RCC 7860 (cell line): Measurements from ENCODE around the gene UNC13C.

Experiments used
- DNase-seq: peaks from one replicate; pipeline ENCODE4 v3.0.0-alpha.2; 2015; ENCODE audit warnings: low spot score
- FAIRE-seq: peaks from 2 replicates; lab custom pipeline; 2012; peaks lifted over from hg19 to GRCh38; lab: Jason Lieb, UNC

UNC13C gene

DNA sequence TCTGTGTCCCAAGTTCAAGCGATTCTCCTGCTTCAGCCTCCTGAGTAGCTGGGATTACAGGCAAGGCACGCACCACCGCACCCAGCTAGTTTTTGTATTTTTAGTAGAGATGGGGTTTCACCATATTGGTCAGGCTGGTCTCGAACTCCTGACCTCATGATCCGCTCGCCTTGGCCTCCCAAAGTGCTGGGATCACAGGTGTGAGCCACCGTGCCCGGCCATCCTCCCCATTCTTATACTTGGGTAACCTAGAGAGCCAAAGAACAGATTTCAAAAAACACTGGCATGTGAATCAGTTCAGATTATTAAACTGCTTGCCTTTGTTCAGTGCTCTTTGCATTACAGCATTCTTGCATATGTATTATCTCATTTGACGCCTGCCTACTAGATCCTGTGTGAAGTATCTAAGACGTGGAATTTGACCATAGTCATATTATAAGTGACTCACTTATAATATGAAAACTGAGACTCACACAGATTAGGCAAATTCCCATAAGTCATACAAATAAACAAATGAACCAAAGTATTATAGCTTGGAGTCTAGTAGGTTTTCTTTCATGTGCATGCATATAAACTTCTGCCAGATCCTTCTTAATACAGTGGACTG, 123.5 kb downstream of the UNC13C start:
- FAIRE-seq (no peak), DNase-seq (no peak)

DNA sequence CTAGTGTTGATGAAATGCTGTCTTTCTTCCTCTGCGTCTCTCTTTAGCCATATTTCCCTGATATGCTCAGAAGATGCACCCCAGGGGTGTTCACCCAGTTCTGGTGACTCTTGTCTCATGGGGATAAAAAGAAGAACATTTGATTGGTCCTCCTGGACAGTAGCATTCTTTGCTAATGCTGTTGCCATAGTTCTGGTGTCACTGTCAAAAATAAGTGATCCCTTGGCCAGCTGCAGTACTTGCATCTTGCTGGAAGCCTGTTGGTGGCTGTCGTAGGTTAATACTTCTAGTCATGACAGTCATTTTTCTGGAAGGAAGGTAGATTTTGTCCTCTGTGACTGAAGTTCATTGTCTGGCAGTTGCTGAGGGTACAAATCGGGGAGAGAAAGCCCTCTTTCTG, 124.5 kb downstream of the UNC13C start:
- DNase-seq (no peak), FAIRE-seq (no peak)

DNA sequence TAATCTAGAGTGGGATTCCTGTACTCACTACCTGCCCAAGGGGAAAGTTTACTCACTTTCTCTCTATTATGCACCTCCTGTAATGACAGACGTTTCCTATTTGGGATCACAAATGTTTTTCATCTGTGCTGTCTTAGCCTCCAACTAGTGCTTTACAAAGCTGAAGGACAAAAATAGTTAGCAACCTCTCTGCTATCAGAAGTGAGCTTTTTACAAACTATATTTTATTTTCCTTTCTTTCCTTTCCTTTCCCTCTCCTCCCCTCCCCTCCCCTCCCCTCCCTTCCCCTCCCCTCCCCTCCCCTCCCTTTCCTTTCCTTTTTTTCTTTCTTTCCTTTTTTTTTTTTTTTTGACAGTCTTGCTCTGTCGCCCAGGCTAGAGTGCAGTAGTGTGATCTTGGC, 130.8 kb downstream of the UNC13C start:
- no peak for DNase-seq
- FAIRE-seq = no peak

DNA sequence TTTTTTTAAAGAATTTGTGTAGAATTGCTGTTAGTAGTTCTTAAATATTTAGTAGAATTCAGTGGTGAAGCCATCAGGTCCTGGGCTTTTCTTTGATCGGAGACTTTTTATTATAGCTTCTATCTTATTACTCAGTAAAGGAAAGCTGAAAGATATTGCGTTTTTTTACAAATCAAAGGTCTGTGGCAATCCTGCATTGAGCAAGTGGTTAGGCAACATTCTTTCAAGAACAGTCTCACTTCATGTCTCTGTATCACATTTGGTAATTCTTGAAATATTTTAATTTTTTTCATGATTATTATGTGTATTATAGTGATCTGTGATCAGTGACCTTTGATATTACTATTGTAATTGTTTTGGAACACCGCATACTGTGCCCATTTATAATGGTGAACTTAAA, 140.8 kb downstream of the UNC13C start:
- FAIRE-seq = no peak
- DNase-seq = no peak

DNA sequence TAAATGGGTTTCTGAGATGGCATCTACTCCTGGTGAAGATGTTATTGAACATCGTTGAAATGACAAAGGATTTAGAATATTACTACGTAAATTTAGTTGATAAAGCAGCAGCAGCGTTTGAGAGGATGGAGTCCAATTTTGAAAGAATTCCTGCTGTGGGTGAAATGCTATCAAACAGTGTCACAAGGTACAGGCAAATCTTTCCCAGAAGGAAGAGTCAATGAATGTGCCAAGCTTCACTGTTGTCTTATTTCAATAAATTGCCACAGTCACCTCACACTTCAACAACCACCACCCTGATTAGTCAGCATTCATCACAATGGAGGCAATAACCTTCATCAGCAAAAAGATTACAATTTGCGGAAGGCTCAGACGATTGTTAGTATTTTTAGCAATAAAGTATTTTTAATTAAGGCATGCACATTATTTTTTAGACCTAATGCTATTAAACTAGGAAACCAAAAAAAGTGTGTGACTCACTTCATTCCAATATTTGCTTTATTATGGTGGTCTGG, 142.8 kb downstream of the UNC13C start:
- no peak for FAIRE-seq
- no peak for DNase-seq

DNA sequence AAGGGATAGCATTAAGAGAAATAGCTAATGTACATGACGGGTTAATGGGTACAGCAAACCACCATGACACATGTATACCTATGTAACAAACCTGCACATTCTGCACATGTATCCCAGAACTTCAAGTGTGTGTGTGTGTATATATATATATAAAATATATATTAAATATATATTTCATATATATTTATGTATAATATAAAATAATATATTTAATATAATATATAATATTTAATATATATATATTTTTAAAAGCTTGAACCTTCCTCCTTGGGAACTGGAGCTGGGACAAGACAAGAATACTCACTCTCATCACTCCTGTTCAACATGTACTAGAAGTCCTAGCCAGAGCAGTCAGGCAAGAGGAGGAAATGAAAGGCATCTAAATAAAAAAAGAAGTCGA, 149.3 kb downstream of the UNC13C start:
- FAIRE-seq (no peak), DNase-seq (no peak)

DNA sequence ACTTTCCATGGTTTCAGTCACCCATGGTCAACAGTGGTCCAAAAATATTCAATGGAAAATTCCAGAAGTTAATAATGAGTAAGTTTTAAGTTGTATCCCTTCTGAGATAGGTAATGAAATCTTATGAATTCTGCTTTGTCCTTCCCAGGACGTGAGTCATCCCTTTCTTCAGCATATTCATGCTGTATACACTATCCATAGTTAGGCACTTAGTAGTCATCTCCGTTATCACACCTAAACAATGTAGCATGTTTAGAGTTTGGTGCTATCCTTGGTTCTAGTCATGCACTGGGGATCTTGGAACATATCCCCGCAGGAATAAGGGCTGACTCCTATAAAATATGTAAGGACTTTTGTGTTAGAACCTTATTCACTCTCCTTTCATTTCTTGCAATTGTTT, 153.2 kb downstream of the UNC13C start:
- FAIRE-seq (peak; percentile 68), DNase-seq (peak; percentile 73)

DNA sequence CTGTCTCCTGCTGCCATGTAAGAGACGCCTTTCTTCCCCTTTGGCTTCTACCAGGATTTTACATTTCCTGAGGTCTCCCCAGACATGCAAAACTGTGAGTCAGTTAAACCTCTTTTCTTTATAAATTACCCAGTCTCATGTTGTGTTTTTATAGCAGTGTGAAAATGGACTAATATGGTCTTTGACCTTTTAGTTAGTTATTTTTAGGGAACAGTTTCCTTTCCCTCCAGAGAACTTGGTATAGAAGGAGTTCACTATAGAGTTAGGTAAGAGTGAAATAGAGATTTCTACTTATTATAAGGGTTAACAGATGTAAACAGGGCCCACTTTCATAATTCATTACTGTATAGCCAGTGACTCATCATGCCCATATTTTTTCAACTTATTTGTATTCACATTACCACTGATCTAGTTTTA, 170.9 kb downstream of the UNC13C start:
- FAIRE-seq (peak; percentile 66), DNase-seq (peak; percentile 10)

DNA sequence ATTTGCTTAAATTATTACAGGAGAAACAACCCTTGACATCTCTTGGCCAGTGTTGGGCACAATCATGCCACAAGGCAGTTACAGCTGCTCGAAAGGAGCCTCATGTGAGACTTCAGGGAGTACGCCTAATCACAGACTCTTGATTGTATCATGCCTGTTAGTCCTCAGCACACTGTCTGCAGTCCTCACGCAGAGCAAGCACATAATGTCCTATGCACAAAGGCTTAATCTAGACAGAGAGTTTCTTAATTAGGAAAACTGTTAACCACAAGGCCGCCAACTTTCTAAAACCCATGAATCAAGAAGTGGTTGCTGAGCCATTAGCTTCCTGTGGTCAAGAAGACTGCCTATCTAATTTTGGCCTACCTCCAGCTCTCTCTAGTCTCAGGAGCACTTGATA, 172.0 kb downstream of the UNC13C start:
- DNase-seq (peak; percentile 94), FAIRE-seq (peak; percentile 96)

DNA sequence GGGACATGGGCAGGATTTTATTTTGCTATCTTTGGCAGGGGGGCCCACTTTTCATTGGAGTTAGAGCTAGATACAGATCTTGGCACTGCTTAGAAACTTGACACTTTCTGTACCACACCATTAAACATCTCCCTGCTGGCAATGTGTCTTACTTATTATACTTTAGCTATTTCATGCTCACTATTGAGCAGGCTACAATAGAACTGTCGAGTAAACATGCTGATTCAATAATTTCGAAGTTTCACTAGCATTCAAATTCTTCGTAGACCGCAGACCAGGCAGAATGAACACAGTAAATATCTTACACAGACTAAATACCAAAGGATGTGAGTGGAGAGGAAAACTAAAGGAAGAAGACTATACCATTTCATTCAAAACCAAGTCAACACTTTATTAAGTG, 180.8 kb downstream of the UNC13C start:
- no peak for FAIRE-seq
- no peak for DNase-seq

DNA sequence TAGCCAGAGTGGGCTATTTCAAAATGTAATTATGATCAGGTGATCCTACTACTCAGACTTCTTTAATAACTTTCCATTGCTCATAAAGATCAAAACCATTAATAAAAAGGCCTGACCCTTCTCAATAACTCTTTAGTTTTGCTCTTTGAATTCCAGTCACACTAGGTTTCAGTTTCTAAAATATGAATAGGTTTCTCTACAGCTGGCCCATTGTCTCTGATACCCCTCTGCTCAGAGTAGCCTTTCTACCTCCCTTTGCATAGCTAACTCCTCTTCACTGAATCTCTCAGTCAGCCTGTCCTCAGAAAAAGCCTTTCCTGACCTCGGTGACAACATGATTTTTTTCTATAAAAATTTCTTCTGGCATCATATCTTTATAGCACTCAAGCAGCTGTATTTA, 209.1 kb downstream of the UNC13C start:
- no peak for DNase-seq
- no peak for FAIRE-seq

DNA sequence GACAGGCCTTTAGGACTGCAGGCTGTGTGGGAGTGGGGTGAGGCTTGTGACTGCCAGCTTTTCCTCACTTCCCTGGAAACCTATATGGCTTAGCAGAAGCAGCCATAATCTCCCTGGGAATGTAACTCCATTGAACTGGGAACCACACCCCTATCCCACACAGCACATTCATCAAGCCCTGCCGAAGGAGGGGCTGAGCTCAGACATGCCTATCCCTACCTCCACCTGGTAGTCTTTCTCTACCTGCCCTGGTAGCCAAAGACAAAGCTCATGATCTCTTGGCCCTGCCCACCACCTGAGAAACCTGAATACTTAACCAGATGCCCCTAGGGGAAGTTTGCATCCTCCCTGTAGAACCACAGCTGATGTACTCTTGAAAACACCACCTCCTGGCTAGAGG, 219.8 kb downstream of the UNC13C start:
- FAIRE-seq (no peak), DNase-seq (no peak)

DNA sequence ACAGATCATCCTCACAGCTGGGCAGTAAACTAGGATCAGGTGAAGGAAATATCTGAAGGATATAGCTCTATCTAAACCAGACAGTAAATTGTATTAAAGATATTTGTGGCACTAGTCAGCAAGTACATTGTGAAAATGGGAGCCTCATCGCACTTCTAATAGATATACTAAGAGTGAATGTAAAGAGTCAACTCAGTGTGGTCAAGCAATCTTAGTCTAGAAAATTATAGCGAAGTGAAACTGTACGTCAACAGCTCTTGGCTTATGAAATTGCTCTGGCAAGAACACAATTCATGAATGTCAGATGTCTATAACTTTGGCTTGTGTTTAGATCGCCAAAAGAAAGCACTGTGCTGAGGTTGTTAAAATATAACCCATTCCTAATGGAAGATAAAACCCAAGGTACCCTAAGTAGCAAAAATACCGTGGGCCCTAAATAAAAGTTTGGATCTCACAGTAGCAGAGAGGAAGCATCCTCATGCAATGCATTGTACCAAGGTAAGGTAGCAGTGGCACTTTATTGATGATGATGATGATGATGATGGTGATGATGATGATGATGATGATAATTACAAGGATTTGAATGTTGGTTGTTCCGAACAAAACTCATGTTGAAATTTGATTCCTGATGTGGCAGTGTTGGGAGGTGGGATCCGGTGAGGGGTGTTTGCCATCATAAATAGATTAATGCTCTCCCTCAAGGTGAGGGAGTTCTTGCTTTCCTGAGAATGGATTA, 228.5 kb downstream of the UNC13C start:
- FAIRE-seq = no peak

DNA sequence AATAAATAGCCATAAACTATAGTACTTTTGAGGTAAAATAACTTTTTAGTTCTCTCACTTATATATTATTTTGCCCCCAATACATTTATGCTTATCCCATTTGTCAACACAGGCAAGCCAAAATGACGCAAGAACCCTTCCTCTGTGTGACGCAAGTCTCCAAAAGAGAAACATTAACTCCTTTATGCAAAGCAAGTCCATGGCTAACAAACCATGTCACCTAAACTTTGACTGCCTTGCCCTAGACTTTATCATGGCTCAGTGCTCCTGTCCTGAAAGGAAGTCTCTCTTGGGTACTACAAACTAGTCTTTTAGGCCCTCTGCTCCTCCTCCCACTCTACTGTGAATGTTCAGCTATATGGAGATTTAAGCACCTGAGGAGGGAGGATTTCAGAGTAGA, 230.5 kb downstream of the UNC13C start:
- DNase-seq (no peak), FAIRE-seq (no peak)

More for the DNA sequence above, 228.5 kb downstream of the UNC13C start:
- DNase-seq = no peak

DNA sequence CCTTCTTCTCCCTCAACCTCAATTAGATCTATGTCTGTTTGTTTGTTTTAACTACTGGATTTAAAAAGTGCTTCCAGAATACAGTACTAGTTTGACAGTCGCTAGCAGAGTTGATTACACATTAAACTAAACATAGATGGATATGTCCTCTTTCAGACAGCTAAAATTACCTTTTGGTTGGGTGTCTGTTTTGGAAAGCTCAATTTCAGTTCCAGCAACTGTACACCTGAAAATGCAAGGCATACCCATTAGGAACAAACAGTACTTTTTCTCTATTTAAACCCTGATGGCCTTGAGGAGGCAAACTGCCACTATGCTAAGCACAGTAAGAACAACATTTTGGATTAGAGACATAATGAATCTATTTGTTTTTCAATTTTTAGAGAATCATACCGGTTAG, 234.4 kb downstream of the UNC13C start:
- no peak for FAIRE-seq
- no peak for DNase-seq

DNA sequence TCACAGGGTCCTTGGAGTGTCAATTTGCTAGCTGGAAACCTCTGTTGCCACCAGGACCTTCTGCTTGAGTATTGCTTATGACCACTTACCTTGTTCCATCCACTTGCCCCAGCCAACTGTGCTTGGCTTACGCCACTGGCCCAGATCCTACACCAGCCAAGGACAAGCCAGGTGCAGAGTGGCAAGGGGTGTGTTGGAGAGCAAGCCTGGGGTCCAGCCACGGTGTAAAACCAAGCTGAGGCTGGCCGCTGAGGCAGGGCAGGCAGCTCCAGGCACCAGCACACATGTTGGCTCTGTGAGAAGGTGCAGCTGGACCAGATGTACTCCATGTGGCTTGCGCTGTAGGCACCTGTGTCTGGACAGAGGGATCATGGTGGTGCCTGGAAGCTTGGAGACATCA, 248.2 kb downstream of the UNC13C start:
- no peak for DNase-seq
- FAIRE-seq = no peak

DNA sequence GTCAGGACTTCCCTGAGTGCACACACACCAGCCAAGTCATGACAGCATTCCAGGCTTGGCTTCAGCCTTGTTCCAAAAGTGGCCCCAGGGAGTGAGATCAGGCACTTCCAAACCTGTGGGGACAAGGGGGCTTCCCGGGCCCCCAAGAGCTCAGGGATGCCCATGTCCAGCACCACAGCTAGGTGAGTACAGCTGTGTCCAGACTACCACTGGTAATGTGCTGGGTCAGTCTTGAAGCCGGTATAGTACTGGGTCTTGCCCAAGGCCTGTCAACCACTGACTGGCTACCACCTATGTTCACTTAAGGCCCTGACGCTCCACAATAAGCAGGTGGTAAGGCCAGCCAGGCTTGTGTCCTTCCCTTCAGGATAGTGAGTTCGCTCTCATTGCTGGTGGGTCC, 249.3 kb downstream of the UNC13C start:
- DNase-seq (no peak), FAIRE-seq (no peak)

DNA sequence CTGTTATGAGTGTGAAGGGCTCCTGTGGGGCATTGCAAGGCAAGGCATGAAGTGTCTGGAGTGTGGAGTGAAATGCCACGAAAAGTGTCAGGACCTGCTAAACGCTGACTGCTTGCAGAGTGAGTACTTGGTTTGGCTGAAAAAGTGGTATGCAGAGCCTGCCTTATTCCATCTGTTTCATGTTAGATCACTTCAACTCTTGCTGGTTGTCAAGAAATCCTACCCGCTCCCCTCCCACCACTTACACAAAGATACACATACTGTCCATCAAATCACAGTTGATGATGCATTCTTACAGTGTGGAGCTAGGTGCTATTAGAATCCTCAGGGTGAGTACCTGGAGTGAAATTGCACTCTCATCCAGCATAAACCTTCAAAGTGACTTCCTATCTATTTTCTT, 272.1 kb downstream of the UNC13C start:
- DNase-seq = no peak
- FAIRE-seq = no peak

DNA sequence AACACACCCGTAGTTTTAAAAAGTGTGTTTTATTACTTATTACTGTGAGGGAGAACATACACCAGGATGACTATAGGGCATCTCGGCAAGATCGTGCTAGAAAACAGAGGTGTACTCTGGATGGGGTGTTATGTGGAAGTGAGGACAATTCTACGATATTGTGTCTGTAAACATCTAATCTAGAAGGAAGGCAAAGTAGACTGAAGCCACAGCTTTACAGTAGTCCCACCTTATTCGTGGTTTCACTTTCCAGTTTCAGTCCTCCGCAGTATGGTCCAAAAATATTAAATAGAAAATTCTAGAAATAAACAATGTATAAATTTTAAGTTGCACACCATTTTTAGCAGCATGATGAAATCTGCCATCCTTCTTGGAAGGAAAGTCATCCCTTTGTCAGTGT, 277.9 kb downstream of the UNC13C start:
- FAIRE-seq = no peak
- DNase-seq = no peak

DNA sequence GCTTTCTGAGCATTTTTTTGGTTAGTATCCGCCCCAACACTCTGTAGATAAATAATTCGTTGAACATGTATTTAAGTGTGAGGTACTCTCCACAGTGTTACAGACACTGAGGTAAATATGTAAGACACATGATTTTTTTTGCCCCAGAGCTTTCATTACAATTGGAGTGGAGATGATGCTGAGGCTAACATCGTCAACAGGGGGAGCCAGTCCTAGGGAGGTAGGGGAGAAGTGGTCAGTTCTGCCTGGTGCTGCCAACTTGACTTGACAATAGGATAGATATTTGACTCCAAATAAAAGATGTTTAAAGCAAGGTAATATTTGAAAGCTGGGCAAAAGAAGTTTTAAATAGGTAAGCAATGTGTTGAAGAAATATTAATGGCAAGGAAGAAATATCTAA, 295.7 kb downstream of the UNC13C start:
- no peak for FAIRE-seq
- no peak for DNase-seq

DNA sequence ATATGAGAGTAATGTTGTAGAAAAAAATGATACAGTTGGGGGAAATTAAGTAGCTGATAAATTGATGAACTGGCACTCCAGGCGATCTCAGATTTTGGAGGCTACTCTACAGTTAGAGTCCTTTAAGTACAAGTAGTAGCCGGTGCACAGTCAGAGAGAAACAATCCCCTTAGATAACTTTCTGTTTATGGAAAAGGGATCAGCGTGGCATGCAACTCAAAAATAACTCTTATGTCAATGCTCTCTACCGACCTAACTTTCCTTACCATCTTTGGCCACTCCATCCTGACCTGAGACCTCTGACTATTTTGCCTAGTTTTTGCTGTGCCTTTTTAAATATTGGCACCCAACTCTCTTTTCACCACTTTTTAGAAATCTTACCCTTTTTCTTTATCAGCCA, 299.6 kb downstream of the UNC13C start:
- no peak for FAIRE-seq
- no peak for DNase-seq

DNA sequence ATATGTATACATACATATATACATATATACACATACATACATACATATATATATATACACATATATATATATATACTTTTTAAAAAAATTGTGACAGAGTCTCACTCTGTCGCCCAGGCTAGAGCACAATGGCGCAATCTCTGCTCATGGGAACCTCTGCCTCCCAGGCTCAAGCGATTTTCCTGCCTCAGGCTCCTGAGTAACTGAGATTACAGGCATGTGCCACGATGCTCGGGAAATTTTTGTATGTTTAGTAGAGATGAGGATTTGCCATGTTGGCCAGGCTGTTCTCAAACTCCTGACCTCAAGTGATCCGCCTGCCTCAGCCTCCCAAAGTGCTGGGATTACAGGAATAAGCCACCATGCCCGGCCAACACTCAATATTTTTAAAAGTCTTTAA, 302.5 kb downstream of the UNC13C start:
- DNase-seq = no peak
- no peak for FAIRE-seq
